HL-60 (cell line): ENCODE results near the gene ANKRD39.

Source experiments
- DNase-seq, 2 experiments: peaks; one replicate each; pipeline ENCODE4 v3.0.0-alpha.2; 2010 to 2020; ENCODE audit warnings: low read depth in 1 of 2, low spot score in 1 of 2
- H3K27ac ChIP-seq: fragments of 250-450 bp; sonication (Bioruptor Pico); replicated peaks from 2 replicates; pipeline ENCODE4 v1.5.1; 2020; ENCODE audit warnings: mild to moderate bottlenecking, moderate library complexity
- H3K27me3 ChIP-seq: fragments of 250-450 bp; sonication (Bioruptor Pico); 2 replicates; pipeline ENCODE4 v1.5.1; 2021; ENCODE audit warnings: mild to moderate bottlenecking, moderate library complexity; ENCODE audit not compliant: insufficient read depth, poor library complexity, severe bottlenecking
- H3K4me3 ChIP-seq: replicated peaks from 2 replicates; pipeline ENCODE4 v1.5.1; 2011; ENCODE audit warnings: mild to moderate bottlenecking, control low read depth, low read length; ENCODE audit not compliant: insufficient read depth
- CTCF ChIP-seq: IDR thresholded peaks from one replicate; pipeline ENCODE4 v1.5.1; 2011; ENCODE audit warnings: low read length, control low read depth, inconsistent platforms; ENCODE audit not compliant: insufficient read depth
- GABPA ChIP-seq: IDR thresholded peaks from 2 replicates; pipeline ENCODE4 v1.6.1; 2012; ENCODE audit warnings: low read depth
- POLR2AphosphoS5 ChIP-seq: IDR thresholded peaks from 2 replicates; pipeline ENCODE4 v1.6.1; 2012; ENCODE audit warnings: low read depth
- REST ChIP-seq: IDR thresholded peaks from 2 replicates; pipeline ENCODE4 v1.6.1; 2012; ENCODE audit warnings: low read depth; ENCODE audit not compliant: insufficient replicate concordance
- SPI1 ChIP-seq: IDR thresholded peaks from 2 replicates; pipeline ENCODE4 v1.6.1; 2012; ENCODE audit warnings: low read depth, mild to moderate bottlenecking, borderline replicate concordance

ANKRD39 gene

GRCh38 chr2:96859681-96860064 is 1.9 kb upstream of the ANKRD39 start:
- Histone ChIP-seq H3K4me3 (no peak overlapping the region), H3K27me3 (no peaks in the 10 kb centered on the region), H3K27ac (no peak overlapping the region)
- no peak for DNase-seq
- TF ChIP-seq POLR2AphosphoS5, result no peak
- no peak for TF ChIP-seq GABPA
- no peak for TF ChIP-seq REST
- no peak for TF ChIP-seq CTCF
- no peak for TF ChIP-seq SPI1

- TF ChIP-seq CTCF (no peak), REST (no peak), POLR2AphosphoS5 (no peak), GABPA (no peak), SPI1 (no peak)
- no peak overlapping the region for H3K4me3 ChIP-seq
- no peaks in the 10 kb centered on the region for H3K27me3 ChIP-seq
- no peak for DNase-seq
- no peak overlapping the region for H3K27ac ChIP-seq
These were observed 1.4 kb upstream of the ANKRD39 start for GRCh38 chr2:96859099-96859649.

- peak in 1 of 2 experiments; percentile 59 for DNase-seq
- peak overlapping the region; percentile 84 for H3K27ac ChIP-seq
- no peaks in the 10 kb centered on the region for H3K27me3 ChIP-seq
- TF ChIP-seq GABPA, result no peak
- TF ChIP-seq SPI1, result no peak
- TF ChIP-seq REST, result no peak
- TF ChIP-seq POLR2AphosphoS5, result no peak
- no peak for TF ChIP-seq CTCF
- peak overlapping the region; percentile 82 for H3K4me3 ChIP-seq
These were observed 795 bp downstream of the ANKRD39 start for GRCh38 chr2:96856776-96857666.
